Lung (tissue), 12 donors: Measurements from ENCODE around the gene CAST. TPM values are rescaled to one million over a fixed set of nuclear protein-coding genes. Genes with fewer than 3 reads are reported as not detected.

ENCODE experiments used
- ATAC-seq: fragments of 200-7000 bp; cut with Tn5 transposase; one replicate; pipeline ENCODE4 v1.9.1; 2020; ENCODE audit warnings: moderate number of reproducible peaks; ENCODE audit not compliant: insufficient read depth, low FRiP score
- DNase-seq, 3 donors: peaks; one replicate each; pipeline ENCODE4 v3.0.0-alpha.2; 2013 to 2017
- H3K27ac ChIP-seq, 2 donors: one replicate each; pipeline ENCODE4 v1.5.1; 2013; ENCODE audit warnings: mild to moderate bottlenecking in 2 of 2, moderate library complexity in 2 of 2, control low read depth in 1 of 2, inconsistent platforms in 1 of 2, low read depth in 1 of 2, low read length in 1 of 2
- H3K27me3 ChIP-seq, 3 donors: one replicate each; pipeline ENCODE4 v1.5.1; 2013; ENCODE audit warnings: low read length in 2 of 3; ENCODE audit not compliant: control insufficient read depth in 3 of 3, insufficient read depth in 3 of 3
- H3K36me3 ChIP-seq, 4 donors: one replicate each; pipeline ENCODE4 v1.5.1; 2013; ENCODE audit warnings: low read length in 4 of 4, mild to moderate bottlenecking in 1 of 4, moderate library complexity in 1 of 4; ENCODE audit not compliant: control insufficient read depth in 4 of 4, insufficient read depth in 4 of 4
- H3K4me1 ChIP-seq, 5 donors: one replicate each; pipeline ENCODE4 v1.5.1; 2013; ENCODE audit warnings: low read length in 5 of 5, mild to moderate bottlenecking in 2 of 5, moderate library complexity in 1 of 5; ENCODE audit not compliant: control insufficient read depth in 5 of 5, insufficient read depth in 5 of 5
- H3K4me3 ChIP-seq: one replicate; pipeline ENCODE4 v1.5.1; 2013; ENCODE audit warnings: mild to moderate bottlenecking, control low read depth, moderate library complexity
- H3K9ac ChIP-seq, 2 donors: one replicate each; pipeline ENCODE4 v1.5.1; 2013; ENCODE audit warnings: low read length in 2 of 2, control low read depth in 1 of 2; ENCODE audit not compliant: insufficient read depth in 1 of 2
- H3K9me3 ChIP-seq, 4 donors: one replicate each; pipeline ENCODE4 v1.5.1; 2013; ENCODE audit warnings: low read length in 3 of 4, mild to moderate bottlenecking in 1 of 4, moderate library complexity in 1 of 4; ENCODE audit not compliant: control insufficient read depth in 4 of 4, insufficient read depth in 3 of 4
- WGBS, 2 donors: extraction: QIAGEN DNeasy Blood & Tissue Kit; methylation state at CpG; one replicate each; pipeline ENCODE4 v1.1.7; 2013; 5-methylcytosine and 5-hydroxymethylcytosine counted together
- polyA plus RNA-seq, 2 donors: library from polyadenylated mRNA; stranded (reverse); fragments of 200-250 nt; gene quantifications; one replicate each; pipeline ENCODE4 v1.2.1, GENCODE V29; 2013
- total RNA-seq, 2 donors: library from RNA; depleted of rRNA in 1 of 2; stranded (reverse); fragments of >200 nt in 1 of 2; gene quantifications; one replicate each; pipeline ENCODE4 v1.2.1, GENCODE V29; 2014 to 2021
- TF ChIP-seq, protein P1 (sequence below): IDR thresholded peaks from 2 replicates; pipeline ENCODE4 v1.5.1; 2012; ENCODE audit warnings: mild to moderate bottlenecking; ENCODE audit errors: control extremely low read depth, extremely low read depth
- donor health status: control.
- donor health status: control.
- donor health status: Bipolar disorder and iron deficiency.
- donor health status: healthy.
- donor health status: DM: yes; HTN: yes; CAD: no.

Gene CAST
- total and polyA plus RNA-seq, 4 donors, result 84.8 to 279 (median 184) TPM

GRCh38 chr5:96809921-96810320, 147.7 kb downstream of the CAST start:
- ATAC-seq (no peak), DNase-seq (peak in 1 of 3 donors; percentile 47)
- WGBS, 2 donors, result 77 to 96% methylated on average over 9 of the region's 9 CpGs

DNA sequence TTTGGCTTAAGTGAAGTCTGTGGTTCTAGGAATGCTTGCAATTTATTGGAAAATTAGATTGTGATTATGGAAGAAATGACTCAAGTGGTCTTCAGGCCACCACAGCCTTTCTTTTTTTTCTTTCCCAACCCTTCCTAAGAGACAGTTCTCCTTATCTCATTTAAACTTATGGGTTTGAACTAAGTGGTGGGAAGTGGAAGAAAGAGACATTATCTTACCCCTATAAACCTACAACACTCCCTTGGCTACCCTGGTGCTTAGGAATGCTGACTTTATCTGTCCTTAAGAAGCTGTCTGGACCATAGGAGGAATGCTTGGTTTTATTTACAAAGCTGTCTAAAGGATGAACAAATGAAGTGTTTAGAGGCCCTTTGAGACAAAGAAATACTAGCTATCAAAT, 150.7 kb downstream of the CAST start:
- Histone ChIP-seq H3K9me3 (no peaks in the 10 kb centered on the region), H3K4me1 (peaks cover 0 to 7% (median 0%) of the 10 kb centered on the region in 5 donors), H3K27ac (no peak overlapping the region), H3K9ac (no peak overlapping the region), H3K27me3 (no peaks in the 10 kb centered on the region), H3K36me3 (no peaks in the 10 kb centered on the region), H3K4me3 (no peak overlapping the region)
- DNase-seq (no peak), ATAC-seq (no peak)
- TF ChIP-seq, protein P1, sequence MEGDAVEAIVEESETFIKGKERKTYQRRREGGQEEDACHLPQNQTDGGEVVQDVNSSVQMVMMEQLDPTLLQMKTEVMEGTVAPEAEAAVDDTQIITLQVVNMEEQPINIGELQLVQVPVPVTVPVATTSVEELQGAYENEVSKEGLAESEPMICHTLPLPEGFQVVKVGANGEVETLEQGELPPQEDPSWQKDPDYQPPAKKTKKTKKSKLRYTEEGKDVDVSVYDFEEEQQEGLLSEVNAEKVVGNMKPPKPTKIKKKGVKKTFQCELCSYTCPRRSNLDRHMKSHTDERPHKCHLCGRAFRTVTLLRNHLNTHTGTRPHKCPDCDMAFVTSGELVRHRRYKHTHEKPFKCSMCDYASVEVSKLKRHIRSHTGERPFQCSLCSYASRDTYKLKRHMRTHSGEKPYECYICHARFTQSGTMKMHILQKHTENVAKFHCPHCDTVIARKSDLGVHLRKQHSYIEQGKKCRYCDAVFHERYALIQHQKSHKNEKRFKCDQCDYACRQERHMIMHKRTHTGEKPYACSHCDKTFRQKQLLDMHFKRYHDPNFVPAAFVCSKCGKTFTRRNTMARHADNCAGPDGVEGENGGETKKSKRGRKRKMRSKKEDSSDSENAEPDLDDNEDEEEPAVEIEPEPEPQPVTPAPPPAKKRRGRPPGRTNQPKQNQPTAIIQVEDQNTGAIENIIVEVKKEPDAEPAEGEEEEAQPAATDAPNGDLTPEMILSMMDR, result no peak

More at GRCh38 chr5:96809921-96810320, 147.7 kb downstream of the CAST start:
- no peak overlapping the region for H3K9ac ChIP-seq
- no peak overlapping the region for H3K4me3 ChIP-seq
- H3K36me3 ChIP-seq, result no peaks in the 10 kb centered on the region
- TF ChIP-seq, protein P1, result no peak
- H3K9me3 ChIP-seq, result no peaks in the 10 kb centered on the region
- H3K4me1 ChIP-seq, result peaks cover 0 to 21% (median 4%) of the 10 kb centered on the region in 5 donors
- H3K27ac ChIP-seq, result peak overlapping the region; percentile 45 to 58
- no peaks in the 10 kb centered on the region for H3K27me3 ChIP-seq

DNA sequence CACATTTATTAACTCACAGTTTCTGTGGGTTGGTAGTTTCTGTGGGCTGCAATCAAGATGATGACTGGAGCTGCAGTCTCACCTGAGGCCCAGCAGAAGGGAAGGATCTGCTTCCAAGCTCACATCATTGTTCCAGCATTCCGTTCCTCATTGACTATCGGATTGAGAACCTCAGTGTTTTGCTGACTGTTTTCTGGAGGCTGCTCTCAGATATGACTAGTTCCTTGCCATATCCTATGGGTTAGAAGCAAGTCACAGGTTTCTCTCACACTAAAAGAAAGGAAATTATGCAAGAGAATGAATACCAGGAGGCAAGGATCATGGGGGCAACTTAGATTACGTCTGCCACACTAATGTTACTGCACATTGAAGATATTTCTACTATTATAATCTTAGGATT, 151.9 kb downstream of the CAST start:
- Histone ChIP-seq H3K4me3 (no peak overlapping the region), H3K27me3 (no peaks in the 10 kb centered on the region), H3K36me3 (no peaks in the 10 kb centered on the region), H3K27ac (no peak overlapping the region), H3K9me3 (no peaks in the 10 kb centered on the region), H3K4me1 (peaks cover 0 to 2% (median 0%) of the 10 kb centered on the region in 5 donors), H3K9ac (no peak overlapping the region)
- TF ChIP-seq, protein P1, result no peak
- ATAC-seq (no peak), DNase-seq (no peak)
- WGBS, 2 donors, result 60 to 84% methylated on average over 3 of the region's 3 CpGs

GRCh38 chr5:96816411-96816939, 154.3 kb downstream of the CAST start:
- H3K9ac ChIP-seq, result no peak overlapping the region
- TF ChIP-seq, protein P1, result no peak
- no peaks in the 10 kb centered on the region for H3K9me3 ChIP-seq
- DNase-seq (no peak), ATAC-seq (no peak)
- 26 to 58% methylated on average over 6 of the region's 6 CpGs for WGBS, 2 donors
- peaks cover 0 to 5% (median 0%) of the 10 kb centered on the region in 5 donors for H3K4me1 ChIP-seq
- no peaks in the 10 kb centered on the region for H3K36me3 ChIP-seq
- no peak overlapping the region for H3K4me3 ChIP-seq
- H3K27me3 ChIP-seq, result no peaks in the 10 kb centered on the region
- no peak overlapping the region for H3K27ac ChIP-seq
